ENCODE results near the gene NPEPL1.
A peak's percentile ranks its signal among the peaks of the same experiment; 100 is the strongest.
"Not testable (repeated sequence)": the region's sequence is repeated elsewhere in the genome, so short reads cannot be mapped to it uniquely, and the experiment has no call there.

NPEPL1 gene, protein sequence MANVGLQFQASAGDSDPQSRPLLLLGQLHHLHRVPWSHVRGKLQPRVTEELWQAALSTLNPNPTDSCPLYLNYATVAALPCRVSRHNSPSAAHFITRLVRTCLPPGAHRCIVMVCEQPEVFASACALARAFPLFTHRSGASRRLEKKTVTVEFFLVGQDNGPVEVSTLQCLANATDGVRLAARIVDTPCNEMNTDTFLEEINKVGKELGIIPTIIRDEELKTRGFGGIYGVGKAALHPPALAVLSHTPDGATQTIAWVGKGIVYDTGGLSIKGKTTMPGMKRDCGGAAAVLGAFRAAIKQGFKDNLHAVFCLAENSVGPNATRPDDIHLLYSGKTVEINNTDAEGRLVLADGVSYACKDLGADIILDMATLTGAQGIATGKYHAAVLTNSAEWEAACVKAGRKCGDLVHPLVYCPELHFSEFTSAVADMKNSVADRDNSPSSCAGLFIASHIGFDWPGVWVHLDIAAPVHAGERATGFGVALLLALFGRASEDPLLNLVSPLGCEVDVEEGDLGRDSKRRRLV

DNA sequence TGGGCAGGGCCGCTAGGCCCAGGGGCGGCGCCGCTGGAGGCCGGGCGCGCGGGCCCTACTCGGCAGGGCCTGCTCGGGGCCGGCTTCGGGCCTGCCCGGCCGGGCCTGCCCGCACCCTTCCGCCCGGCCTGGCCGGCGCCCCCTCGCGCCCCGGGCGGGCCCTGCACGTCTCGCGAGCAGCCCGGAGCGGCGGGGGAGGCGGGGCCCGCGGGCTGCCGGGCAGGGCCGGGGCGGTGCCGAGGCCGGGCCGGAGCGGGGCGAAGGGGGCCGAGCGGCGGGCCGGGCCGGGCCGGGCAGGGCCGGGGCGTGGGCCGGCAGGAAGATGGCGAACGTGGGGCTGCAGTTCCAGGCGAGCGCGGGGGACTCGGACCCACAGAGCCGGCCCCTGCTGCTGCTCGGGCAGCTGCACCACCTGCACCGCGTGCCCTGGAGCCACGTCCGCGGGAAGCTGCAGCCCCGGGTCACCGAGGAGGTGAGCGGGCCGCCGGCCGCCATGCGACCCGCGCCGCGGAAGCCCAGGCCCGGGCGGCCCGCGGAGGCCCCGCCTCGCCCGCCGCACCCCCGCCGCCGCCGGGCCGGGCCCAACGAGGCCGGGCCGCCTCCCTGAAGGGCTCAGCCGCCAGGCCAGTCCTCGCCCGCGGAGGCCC lies at the start of gene NPEPL1:
NPEPL1 (plus strand) TSS at position 222 of the 647 bp plus-strand sequence; CDS start at position 323, 101 bp downstream.
- DNase-seq (ENCODE audit: low read depth) = no peak

DNA sequence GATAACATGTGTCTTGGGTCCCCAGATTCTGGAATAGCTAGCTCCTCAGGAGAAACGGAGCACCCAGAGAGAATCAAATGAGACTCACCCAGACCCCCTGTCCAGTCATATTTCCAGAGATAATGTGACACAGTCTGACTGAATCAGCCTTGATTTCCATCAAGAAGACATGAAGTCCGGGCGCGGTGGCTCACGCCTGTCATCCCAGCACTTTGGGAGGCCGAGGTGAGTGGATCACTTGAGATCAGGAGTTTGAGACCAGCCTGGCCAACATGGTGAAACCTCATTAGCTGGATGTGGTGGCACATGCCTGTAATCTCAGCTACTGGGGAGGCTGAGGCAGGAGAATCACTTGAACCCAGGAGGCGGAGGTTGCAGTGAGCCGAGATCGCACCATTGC lies 49.7 kb upstream of the NPEPL1 start:
- DNase-seq (ENCODE audit: low read depth) = not testable (repeated sequence)

DNA sequence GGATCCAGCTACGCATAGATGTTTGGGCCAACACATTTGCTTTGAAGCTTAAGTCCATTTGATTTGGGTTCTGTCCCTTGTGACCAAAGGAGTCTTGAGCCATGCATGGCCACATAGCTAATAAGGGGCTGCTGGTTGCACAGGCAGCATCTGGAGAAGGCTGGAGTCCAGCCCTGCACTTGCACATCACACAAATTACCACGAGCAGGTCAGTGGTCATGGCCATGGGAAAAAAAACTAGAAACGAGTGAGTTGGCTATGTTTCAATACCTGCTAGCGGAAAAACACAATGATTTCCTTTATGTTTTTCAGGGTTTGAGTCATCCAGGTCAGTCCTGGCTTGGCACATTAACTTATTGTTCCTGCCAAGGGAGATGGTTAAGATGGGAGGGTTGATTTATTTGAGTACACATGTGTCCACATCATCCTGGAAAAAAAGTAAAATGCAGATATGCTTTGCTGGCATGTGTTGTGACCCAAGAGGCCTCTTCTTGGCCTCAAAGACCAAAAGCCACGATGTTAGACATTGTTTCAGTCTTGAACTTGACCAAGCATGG lies 47.1 kb upstream of the NPEPL1 start:
- no peak for DNase-seq (ENCODE audit: low read depth)

DNA sequence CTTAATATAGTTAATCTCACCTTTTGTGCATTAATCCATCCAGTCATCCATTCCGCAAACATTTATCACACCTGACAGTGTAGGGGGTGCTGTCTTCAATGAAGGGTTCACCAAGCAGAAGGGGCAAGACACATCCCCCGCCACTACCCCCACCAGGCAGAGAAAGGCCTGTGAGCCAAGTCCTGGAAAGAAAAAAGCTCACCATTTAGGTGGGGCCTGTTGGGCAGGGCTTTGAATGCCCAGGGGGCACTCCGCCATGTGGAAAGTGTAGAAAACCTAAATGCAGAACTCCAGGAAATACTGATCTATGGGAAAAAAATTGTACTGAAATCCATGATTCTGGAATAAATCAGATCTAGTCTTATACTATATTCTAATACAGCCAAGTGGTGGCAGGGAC lies 46.3 kb upstream of the NPEPL1 start:
- no peak for DNase-seq (ENCODE audit: low read depth)

DNA sequence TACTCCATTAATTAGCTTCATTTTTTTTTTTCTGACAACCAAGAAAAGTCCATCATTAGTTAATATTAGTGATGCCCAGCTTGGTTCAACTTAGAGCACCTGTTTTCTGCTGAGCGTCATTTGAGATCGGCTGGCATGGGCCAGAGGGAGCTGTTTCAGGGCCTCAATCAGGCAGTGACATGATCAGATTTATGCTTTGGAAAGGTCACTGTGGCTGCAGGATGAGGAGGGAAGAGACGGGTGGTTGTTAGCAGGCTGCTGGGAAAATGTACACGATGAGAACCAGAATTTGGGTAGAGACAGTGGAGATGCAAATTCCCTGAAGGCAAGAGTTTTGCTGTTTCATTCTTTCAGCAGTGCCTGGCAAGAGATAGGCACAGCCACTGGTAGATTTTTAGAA lies 45.9 kb upstream of the NPEPL1 start:
- no peak for DNase-seq (ENCODE audit: low read depth)

DNA sequence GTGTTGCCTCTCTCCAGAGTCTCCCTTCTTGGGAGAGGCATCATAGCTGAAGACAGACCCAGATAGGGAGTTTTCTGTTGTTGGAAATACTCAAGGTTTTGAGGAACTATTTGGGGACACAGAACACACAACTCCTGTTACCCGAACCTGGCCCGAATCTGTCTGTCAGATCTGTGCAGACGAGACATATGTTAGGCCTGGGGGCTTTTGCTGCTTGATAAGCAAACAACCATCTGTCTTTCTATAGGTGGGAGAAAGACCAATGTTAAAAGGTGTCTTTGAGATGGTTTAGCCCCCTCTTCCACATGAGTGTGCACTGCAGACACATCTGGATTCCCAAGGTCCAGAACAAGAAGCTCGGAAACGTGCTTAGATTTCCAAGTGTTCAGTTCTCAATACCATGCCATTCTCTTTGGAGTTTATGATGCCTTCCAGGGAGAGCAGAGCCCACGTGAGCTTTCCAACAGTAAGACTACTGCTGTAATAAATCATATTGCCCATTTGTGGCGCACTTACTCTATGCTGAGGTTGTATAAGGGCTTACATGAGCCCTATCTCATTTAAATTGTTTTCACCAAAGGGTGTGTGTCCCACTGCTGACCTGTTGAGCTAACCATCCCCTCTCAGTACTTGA lies 45.3 kb upstream of the NPEPL1 start:
- DNase-seq (ENCODE audit: low read depth) = no peak

DNA sequence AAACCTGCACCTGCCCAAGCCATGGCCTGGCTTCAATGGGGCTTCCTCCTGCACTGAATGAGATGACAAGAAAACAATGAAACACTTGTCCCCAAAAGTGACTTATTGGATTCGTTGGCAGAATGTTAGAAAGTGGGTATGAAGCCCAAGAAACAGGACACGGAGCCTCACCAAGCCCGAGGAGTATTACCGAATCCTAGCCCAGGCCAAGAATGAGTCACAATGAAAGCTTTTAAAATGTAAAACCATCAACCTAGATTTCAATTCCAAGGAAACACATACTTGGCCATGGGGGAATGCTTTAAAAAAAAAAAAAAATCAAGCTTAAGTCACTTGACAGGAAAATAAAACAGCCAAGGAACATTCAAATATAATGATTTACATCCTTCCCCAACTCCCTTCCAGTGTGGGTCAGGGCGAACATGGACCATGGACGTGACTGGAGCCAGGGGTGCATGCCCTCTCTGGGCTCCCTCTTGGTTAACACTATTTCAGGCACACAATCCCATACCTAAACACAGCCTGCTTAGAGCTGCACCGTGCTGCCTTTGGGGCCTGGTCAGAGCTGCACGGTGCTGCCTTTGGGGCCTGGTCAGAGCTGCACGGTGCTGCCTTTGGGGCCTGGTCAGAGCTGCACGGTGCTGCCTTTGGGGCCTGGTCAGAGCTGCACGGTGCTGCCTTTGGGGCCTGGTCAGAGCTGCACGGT lies 44.7 kb upstream of the NPEPL1 start:
- no peak for DNase-seq (ENCODE audit: low read depth)

DNA sequence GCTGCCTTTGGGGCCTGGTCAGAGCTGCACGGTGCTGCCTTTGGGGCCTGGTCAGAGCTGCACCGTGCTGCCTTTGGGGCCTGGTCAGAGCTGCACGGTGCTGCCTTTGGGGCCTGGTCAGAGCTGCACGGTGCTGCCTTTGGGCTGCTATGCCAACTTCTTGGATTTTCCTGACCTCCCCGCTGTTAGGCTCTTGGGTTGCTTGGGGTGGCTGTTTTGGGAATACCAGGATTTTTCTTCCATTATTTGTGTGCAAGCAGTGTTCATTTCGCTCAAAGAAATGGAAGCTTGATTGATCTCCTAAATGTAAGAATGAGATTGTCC lies 44.1 kb upstream of the NPEPL1 start:
- not testable (repeated sequence) for DNase-seq (ENCODE audit: low read depth)

DNA sequence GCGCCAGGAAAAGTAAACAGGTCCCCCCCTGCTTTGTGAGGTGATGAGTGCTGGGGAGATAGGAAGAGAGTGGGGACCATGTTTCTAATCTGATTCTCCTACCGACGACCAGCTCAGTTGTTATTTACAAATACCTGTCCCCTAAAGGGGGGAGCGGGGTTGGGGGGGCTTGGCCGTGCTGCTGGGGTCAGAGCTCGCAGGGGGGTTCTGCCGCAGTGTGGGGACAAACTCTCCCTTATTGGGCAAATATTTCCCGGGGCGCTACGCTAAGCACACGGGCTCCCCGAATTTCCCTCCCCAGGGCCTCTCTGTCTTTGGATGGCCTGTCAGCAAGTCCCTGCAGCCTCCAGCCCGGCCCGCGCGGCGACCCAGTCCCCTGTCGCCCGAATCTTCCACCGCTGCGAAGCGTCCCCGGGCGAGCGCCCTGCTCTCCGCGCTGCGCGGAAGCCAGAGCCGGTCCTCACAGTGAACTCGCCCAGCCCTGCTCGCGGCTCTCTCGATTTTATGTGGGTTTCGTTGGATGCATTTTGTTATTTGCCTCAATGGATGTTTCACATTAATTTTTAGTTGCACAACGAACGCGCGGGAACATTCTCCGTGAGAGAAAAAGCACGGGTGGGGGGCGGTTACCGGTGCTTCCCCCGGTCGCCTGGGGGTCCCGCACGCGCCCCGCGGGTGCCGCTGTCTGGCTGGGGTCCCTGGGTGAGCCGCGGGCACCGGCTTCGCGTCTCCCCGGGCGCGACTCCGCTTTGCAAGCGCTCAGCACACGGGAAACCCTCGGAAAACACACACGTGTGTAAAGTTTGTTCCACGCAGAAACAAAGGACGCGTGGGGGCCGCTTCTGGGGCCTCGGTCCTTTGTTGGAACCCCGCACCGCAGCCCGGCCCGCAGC lies 43.1 kb upstream of the NPEPL1 start:
- DNase-seq (ENCODE audit: low read depth) = no peak

DNA sequence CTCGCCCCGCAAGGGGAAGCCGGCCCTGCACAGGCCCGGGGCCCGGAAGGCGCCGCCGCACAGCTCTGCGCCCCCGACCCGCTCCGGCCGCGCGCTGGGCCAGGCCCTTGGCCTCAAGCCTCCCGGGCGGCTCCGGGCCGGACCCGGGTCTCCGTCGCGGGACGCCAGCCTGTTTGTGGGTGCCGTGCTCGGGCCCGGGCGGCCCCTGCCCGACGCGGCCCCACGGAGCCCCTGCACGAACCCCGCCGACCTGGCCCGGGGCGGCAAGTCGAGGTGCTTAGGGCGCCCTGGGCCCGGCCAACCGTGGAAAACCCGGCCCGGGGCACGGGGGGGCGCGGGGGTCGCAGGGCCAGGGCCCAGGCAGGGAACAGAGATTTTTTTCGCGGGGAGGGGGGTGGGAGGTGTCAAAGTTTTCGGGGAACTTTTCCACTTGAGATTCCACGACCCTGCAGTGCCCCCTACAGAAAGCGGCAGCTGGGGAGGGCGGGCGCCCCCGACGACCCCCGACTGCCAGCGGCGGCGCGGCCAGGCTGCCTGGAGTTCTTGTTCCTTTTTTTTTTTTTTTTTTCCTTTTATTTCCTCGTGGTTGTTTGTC lies 42.3 kb upstream of the NPEPL1 start:
- no peak for DNase-seq (ENCODE audit: low read depth)

DNA sequence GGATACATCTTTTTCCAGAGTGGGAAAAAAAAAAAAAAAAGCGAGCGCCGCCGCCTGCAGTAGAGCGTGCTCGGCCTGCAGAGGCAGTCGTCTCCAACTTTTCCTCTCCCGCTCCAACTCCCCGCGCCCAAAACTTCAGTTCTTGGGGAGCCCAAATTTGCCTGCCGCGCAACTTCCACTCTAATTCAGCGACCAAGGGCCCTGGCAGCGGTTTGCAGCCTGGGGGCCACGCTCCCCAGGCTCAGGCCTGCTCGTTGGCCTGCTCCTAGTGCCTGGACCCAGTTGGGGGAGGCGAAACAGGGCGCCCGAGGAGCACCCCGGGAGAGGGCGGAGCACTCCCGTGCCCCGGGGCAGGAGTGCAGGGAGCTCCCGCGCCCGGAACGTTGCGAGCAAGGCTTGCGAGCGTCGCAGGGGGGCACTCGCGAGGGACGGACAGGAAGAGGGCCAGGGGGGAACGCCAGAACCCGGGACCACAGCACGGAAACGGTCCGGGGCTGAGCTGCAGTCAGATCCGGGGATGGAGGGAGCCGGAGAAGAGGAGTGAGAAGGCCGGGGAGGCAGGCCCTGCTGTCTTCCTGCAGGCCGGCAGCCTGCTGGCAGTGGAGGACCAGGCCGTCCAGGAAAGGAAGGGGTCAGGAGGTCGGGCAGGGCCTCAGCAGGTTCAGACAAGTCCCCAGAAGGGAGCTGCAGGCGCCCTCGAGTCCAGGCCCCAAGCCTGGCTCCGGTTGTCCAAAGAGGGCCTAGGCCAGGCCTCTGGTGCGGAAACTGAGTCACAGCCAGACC lies 41.6 kb upstream of the NPEPL1 start, which contains the start of gene STX16:
STX16 (plus strand) TSS at position 508 of the 783 bp plus-strand sequence. CDS start 724 bp downstream, outside the sequence.
- peak; percentile 89 for DNase-seq (ENCODE audit: low read depth)

DNA sequence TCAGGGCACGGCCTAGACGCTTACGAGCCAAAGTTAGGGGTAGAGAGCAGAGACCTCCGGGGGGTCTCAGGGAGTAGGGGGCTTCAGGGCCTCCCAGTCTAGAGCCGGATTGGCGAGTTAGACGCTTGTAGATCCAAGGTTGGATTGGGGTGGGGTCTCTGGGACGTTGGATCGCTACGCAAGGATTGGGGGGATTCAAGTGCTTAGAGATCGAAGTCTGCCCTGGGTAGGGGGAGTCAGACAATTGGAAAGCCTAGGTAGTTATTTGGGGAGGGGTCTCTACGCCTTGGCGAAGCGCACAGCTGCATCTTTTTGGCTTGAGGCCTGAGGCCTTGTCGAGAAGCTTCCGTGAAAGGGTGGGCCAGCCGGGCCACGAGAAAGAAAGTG lies 41.0 kb upstream of the NPEPL1 start:
- no peak for DNase-seq (ENCODE audit: low read depth)

DNA sequence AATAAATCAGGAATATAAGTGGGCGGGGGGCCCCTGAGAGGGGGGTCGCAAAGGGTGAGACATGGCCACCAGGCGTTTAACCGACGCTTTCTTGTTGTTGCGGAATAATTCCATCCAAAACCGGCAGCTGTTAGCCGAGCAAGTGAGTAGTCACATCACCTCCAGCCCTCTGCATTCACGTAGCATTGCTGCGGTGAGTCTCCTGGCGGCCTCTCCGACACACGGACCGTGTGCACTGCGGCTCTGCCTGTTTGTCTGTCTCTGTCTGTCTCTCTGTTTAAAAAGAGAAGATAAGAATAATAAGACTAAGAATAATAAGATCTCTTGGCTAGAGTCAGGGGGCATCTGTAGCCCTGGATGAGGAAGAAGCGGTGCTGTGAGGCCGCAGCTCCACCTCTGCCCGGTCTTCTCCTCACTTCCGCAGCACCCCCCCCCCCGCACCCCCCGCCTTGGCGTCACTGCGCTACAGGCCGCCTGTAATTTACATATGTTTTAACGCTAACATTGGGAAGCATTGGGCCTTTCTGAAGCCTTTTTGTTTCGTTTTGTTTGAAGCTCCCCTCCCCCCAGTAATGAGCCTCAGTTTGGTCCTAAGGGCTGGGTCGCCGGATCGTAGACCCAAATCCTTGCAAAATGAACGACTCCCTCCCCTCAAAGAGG lies 40.5 kb upstream of the NPEPL1 start:
- DNase-seq (ENCODE audit: low read depth) = no peak

DNA sequence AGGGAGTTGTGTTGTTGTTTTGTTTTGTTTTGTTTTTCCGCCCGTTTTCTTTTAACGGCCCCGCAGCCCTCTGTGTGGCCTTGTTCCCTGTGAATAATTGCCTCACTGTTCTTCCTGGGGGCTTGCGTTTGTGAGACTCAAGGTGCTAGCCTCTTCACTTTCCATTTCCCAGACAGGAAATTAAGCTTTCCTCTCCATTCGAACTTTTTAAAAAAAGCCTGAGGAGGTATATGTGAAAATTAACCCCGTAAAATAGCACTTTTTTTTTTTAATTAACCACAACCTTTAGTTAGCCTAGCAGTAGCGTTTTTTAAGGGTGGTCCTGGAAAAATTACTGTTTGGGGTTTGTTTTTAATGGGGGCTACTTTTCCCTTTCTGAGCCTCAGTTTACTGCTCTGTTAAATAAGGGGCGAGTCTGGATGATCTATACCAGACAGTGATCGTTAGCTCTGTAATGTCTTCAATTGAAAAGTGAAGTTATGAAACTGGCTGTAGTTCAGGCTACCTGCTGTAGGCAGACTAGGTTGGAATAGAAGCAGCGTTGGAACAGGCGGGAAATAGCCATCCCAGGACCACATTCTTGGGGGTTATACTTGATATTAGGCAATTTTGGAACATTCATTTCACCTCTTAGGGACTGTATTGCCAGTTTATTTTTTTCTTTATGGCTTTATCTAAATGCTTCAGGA lies 39.9 kb upstream of the NPEPL1 start:
- DNase-seq (ENCODE audit: low read depth) = no peak

DNA sequence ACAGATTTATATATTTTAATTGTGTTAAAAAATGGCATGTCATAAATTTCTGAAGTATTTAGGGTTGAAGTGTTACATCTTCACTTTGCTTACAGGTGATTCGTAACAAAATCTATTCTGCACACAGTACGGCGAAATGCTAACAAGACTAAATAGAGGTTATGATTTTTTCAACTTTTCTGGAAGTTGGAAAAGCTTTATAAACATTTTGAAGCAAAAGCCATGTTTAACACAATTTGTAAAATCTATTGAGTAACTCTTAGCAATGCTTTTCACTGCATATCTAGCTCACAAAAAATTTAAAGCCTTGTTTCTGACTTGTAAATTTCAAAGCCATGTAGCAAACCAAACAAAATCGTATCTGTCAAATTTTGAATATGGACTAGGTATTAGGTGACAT lies 38.3 kb upstream of the NPEPL1 start:
- no peak for DNase-seq (ENCODE audit: low read depth)

DNA sequence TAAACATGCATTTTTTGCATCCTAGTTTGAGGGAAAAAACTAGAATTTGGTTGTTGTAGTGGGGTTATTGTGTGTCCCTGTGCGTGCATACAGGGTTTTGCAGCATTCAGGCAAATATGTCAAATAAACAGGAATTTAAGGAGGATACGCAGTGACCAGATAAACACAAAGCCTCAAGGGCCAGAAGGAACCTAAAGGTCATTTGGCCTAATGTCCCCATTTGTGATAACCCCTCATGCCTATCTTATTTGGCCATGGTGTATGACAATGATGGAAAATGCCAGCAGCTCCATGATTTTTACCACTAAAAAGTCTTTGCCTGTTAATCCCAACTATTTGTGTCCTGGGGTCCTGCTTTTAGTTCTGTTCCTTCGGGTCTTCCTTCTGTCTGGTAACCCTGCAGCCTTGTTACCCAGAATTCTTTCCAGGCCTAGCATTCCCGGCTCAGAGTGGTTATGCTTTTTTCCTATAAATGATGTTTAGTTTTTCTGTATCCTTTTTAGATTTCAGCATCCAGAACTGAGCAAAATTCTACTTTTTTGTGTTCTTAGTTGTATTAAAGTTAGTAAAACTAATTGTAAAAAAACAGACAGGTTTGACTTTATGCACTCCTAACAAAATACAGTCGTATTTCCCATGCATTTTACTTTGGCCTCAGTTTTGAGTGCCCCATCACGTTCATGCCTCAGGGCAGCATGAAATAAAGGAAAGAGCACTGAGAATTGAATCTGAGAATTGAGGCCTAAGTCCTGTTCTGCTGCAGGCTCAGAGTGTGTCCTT lies 37.1 kb upstream of the NPEPL1 start:
- DNase-seq (ENCODE audit: low read depth) = no peak

DNA sequence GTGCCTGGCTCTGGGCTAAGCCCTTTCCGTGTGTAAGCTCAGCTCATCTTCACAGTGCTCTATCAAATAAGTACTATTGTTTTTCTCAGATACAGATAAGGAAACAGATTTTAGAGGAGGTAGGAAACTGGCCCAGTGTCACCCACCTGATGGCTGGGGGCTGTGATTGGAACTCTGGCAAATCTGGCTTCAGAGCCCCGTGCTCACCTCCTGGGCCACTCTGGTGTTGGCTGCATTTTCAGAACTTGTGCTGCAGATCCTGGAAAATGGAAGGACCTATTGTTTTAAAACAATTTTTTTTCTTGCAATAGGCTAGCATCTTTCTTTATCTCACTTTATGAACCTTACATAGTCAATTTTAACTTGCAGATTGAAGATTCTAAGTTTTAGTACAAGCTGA lies 35.8 kb upstream of the NPEPL1 start:
- DNase-seq (ENCODE audit: low read depth) = no peak

DNA sequence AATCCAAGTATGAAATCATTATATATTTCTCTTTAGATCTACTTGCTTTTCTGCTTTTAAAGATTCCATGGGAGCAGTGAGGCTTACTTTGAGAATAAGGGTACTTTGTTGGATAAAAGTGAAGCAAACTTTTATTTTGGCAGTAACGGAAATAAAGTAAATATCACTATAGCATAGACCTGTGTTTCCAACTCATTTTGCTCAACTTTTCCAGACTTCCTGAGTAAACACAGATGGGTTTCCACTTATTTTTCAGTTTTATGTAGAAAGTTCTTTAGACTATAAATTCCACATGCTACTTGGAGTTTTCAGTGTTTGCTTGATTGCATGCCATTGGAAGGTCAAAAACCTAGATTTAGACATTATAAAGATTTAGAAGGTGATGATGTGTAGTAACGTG lies 35.3 kb upstream of the NPEPL1 start:
- DNase-seq (ENCODE audit: low read depth) = no peak

All from HS-27A (cell line).